GM12873 (cell line): ENCODE measurements around the gene CALR3.

ENCODE experiments used
- CTCF ChIP-seq: IDR thresholded peaks from 2 replicates; pipeline ENCODE4 v1.5.1; 2012; ENCODE audit warnings: low read depth, mild to moderate bottlenecking, moderate library complexity, low read length, control low read depth; ENCODE audit not compliant: insufficient read depth; ENCODE audit errors: missing control alignments

CALR3 gene

GRCh38 chr19:16470911-16471811, 24.8 kb downstream of the CALR3 start:
- TF ChIP-seq CTCF: no peak

GRCh38 chr19:16470541-16470910, 25.4 kb downstream of the CALR3 start:
- TF ChIP-seq CTCF: no peak

GRCh38 chr19:16467581-16467980, 28.4 kb downstream of the CALR3 start:
- no peak for TF ChIP-seq CTCF

GRCh38 chr19:16465239-16465638, 30.7 kb downstream of the CALR3 start:
- no peak for TF ChIP-seq CTCF

- TF ChIP-seq CTCF: no peak
Measured at GRCh38 chr19:16463991-16464575, 31.9 kb downstream of the CALR3 start.

GRCh38 chr19:16463341-16463990, 32.5 kb downstream of the CALR3 start:
- TF ChIP-seq CTCF: no peak

- no peak for TF ChIP-seq CTCF
Measured at GRCh38 chr19:16462757-16463250, 33.2 kb downstream of the CALR3 start.
